Peyer's patch (tissue), 4 donors: ENCODE measurements around the gene STRIP1.

ENCODE experiments used
- POLR2A ChIP-seq, 2 donors: fragments of 450-650 bp; IDR thresholded peaks; one replicate each; pipeline ENCODE4 v1.5.1; 2017; ENCODE audit warnings: antibody characterized with exemption in 2 of 2, mild to moderate bottlenecking in 2 of 2, moderate library complexity in 2 of 2
- TF ChIP-seq, protein P1 (sequence below), 6 experiments: fragments of 450-650 bp in 4 of 6; fragments of 200-600 bp in 2 of 6; sonication (generic) in 1 of 6; IDR thresholded peaks; one replicate each; pipeline ENCODE4 v1.5.1; 2017 to 2019; ENCODE audit warnings: antibody characterized with exemption in 6 of 6, mild to moderate bottlenecking in 3 of 6, moderate library complexity in 1 of 6

DNA sequence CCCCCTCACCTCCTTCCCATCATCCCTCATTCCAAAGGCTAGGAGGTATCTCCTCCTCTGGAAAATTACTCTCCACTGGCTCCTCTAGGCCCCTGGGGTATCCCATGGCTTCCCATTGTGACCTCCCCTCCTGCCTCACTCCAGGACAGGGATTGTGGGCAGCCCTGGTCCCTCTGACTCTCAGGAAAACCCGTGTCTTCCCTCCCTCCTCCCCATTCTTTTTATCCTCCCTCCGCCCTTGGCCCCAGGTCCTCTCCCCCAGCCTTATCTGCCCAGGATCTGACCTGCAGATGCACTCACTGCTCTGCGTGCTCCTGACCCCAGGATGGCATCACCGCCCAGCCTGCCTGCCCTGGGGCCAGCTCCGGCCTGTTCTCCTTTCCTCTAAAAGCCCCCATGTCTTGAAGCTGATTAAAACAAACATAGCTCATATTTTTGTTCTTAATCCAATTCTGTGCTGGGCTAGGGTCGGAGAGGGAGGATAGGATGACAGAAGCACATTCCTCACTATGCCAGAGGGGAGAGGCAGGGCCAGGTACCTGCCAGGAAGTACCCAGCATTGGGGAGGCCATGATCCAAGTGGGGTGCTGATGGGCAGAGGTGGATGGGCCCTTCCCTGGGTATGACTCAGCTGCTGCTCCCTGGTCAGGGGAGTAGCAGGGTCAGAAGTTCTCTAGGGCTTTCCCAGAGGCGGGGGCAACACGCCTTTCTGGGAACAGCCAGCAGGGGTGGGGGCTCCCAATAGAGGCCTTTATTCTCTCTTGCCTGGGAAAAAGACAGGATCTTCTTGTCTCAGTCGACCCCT is 64.0 kb downstream of the STRIP1 start:
- TF ChIP-seq, protein P1, sequence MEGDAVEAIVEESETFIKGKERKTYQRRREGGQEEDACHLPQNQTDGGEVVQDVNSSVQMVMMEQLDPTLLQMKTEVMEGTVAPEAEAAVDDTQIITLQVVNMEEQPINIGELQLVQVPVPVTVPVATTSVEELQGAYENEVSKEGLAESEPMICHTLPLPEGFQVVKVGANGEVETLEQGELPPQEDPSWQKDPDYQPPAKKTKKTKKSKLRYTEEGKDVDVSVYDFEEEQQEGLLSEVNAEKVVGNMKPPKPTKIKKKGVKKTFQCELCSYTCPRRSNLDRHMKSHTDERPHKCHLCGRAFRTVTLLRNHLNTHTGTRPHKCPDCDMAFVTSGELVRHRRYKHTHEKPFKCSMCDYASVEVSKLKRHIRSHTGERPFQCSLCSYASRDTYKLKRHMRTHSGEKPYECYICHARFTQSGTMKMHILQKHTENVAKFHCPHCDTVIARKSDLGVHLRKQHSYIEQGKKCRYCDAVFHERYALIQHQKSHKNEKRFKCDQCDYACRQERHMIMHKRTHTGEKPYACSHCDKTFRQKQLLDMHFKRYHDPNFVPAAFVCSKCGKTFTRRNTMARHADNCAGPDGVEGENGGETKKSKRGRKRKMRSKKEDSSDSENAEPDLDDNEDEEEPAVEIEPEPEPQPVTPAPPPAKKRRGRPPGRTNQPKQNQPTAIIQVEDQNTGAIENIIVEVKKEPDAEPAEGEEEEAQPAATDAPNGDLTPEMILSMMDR (IDR thresholded peaks at IDR 0.05), result no peak
- TF ChIP-seq POLR2A (IDR thresholded peaks at IDR 0.05), result no peak
